ENCODE results near the gene IL1RAPL1.

Gene IL1RAPL1

DNA sequence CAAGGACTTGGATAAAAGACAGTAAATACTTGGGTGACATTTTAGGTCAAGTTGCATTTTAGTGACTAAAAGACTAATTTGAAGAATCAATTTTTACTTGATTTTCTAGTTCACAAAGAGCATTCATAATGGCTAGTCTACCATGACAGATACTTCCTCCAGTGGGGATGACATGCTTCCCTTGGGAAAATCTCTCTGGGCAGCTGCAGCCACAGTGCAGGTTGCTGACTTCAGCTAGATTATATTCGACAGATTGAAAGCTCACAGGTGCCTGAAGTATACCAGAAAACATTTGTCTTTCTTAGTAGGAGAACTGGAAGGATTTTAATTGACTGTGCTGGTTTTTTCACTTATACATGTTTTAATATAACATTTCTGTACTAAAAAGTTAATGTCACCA lies 1418.6 kb downstream of the IL1RAPL1 start:
- Histone ChIP-seq H3K9ac (ENCODE audit: insufficient read length, low read depth) (no peak overlapping the region), H3K9me3 (ENCODE audit: insufficient read depth, low read length) (no peaks in the 10 kb centered on the region), H3K4me1 (ENCODE audit: insufficient read depth, insufficient read length) (no peaks in the 10 kb centered on the region), H3K27me3 (ENCODE audit: insufficient read depth, insufficient read length) (no peaks in the 10 kb centered on the region), H3K4me3 (ENCODE audit: insufficient read length, low read depth) (no peak overlapping the region), H3K36me3 (ENCODE audit: insufficient read depth, insufficient read length, low read length) (no peaks in the 10 kb centered on the region)
- TF ChIP-seq ZNF274 (IDR thresholded peaks at IDR 0.05; ENCODE audit: low read depth, low read length), result no peak
- TF ChIP-seq YY1 (IDR thresholded peaks at IDR 0.05; ENCODE audit: insufficient read depth, insufficient read length), result no peak
- no peak for TF ChIP-seq SUZ12 (IDR thresholded peaks at IDR 0.05; ENCODE audit: extremely low read depth, insufficient read depth, insufficient read length)
- DNase-seq (ENCODE audit: low read depth, low spot score), result no peak

Measured in NT2/D1 (cell line).